ENCODE measurements around the gene HCRTR1.

The HCRTR1 gene

DNA sequence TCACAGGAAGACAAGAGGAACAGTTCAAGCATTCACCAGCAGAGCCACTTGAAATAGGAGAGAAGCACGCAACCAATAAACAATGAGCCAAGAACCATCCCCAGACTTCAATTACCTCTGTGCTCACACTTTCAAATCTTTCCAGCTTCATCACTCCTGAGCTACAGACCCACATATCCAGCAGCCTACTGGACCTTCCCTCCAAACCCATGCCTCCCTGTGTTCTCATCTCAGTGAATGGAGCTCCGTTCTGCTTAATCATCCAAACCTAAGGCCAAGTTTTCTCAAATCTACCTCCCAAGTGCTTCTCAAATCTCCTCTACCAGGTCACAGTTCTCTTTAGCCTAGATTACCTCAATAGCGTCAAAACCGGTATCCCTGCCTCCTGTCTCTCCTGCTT is 23.5 kb downstream of the HCRTR1 start:
- TF ChIP-seq CTCF (IDR thresholded peaks at IDR 0.05; ENCODE audit: control insufficient read depth, insufficient read depth, low read depth, low read length, missing control alignments) = no peak
- no peak overlapping the region for H3K4me3 ChIP-seq (ENCODE audit: control insufficient read depth, low read depth, low read length)
- DNase-seq (ENCODE audit: low read depth) = no peak

DNA sequence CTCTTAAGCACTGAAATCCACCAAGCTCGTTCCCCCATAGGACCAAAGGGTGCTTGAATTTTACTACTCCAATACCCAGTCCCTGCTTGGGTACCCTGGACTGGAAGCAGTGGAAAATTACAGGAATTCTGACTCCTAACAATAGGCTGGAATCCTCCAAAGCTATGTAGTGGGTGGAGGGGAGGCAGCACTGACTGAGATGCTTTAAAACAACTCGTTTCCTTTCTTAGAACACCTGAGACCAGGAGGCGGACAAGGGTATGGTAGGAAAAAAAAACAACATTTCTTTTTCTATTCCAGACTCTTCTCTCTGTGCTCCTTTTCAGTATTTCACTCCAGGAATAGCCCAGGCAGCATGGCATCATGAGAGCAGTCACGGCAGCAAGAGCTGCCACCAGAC is 24.9 kb downstream of the HCRTR1 start:
- TF ChIP-seq CTCF (IDR thresholded peaks at IDR 0.05; ENCODE audit: control insufficient read depth, insufficient read depth, low read depth, low read length, missing control alignments) = no peak
- no peak overlapping the region for H3K4me3 ChIP-seq (ENCODE audit: control insufficient read depth, low read depth, low read length)
- no peak for DNase-seq (ENCODE audit: low read depth)

- TF ChIP-seq CTCF (IDR thresholded peaks at IDR 0.05; ENCODE audit: control insufficient read depth, insufficient read depth, low read depth, low read length, missing control alignments) = no peak
- DNase-seq (ENCODE audit: low read depth) = no peak
Observed at GRCh38 chr1:31642897-31643296, 25.4 kb downstream of the HCRTR1 start.

DNA sequence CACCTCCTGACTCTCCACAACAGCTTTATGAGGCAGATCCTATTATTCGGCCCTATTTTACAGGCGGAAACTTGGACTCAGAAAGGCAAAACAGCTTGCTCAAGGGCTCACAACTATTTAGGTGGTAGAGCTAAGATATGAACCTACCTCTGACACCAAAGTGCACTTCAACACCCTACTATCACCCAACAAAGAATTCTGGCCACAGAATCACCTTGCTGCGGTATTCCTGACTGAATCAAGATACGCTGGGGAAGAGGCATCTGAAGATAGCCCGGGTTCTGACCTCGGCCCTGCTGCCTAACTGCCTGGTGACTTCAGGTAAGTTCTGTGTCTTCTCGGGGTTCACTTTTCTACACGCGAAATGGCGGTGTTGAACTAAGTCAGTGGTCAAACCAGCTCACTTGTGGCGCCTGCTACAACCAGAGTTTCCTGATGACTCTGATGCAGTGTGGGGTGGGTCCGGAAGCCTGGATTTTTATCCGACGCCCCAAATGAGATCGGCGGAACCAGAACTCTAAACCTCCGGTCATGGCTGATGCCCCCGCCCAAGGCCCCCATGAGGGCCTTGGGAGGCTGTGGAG is 26.6 kb downstream of the HCRTR1 start:
- no peak for DNase-seq (ENCODE audit: low read depth)
- H3K4me3 ChIP-seq (ENCODE audit: control insufficient read depth, low read depth, low read length) = peak overlapping the region; percentile 93
- no peak for TF ChIP-seq CTCF (IDR thresholded peaks at IDR 0.05; ENCODE audit: control insufficient read depth, insufficient read depth, low read depth, low read length, missing control alignments)

More at GRCh38 chr1:31642897-31643296, 25.4 kb downstream of the HCRTR1 start:
- no peak overlapping the region for H3K4me3 ChIP-seq (ENCODE audit: control insufficient read depth, low read depth, low read length)

GRCh38 chr1:31644560-31645273 is 27.2 kb downstream of the HCRTR1 start, which contains the start of gene PEF1:
Gene PEF1 (minus strand): TSS chr1:31644876. CDS start chr1:31644864, 12 bp downstream.
- no peak for TF ChIP-seq CTCF (IDR thresholded peaks at IDR 0.05; ENCODE audit: control insufficient read depth, insufficient read depth, low read depth, low read length, missing control alignments)
- DNase-seq (ENCODE audit: low read depth) = peak; percentile 86

DNA sequence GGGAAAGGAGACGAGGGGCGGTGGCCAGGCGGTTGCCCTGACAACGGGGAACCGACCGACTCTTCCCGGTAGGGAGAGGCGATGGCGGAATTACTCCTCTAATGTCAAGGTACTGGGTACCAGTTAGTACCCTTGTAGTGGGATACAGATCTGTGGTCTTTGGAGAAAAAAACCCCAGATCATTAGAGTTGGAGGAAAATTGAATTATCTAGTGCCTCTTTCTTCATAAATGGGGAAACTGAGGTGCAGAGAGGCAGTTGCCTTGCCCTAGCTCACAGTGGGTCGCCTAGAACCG is 27.7 kb downstream of the HCRTR1 start:
- TF ChIP-seq CTCF (IDR thresholded peaks at IDR 0.05; ENCODE audit: control insufficient read depth, insufficient read depth, low read depth, low read length, missing control alignments) = no peak
- H3K4me3 ChIP-seq (ENCODE audit: control insufficient read depth, low read depth, low read length) = peak overlapping the region; percentile 93
- no peak for DNase-seq (ENCODE audit: low read depth)

More at GRCh38 chr1:31644560-31645273, 27.2 kb downstream of the HCRTR1 start, which contains the start of gene PEF1:
- peak within 1 kb of the TSS; percentile 93 for H3K4me3 ChIP-seq (ENCODE audit: control insufficient read depth, low read depth, low read length)

Data from AG09309 (cell line).